ENCODE data around the gene ZNF81. TPM values are rescaled to one million over a fixed set of nuclear protein-coding genes. Genes with fewer than 3 reads are reported as not detected.

The ZNF81 gene
- total RNA-seq, 4 donors from 2014 or later = 3.5 to 6.3 (median 4.8) TPM

DNA sequence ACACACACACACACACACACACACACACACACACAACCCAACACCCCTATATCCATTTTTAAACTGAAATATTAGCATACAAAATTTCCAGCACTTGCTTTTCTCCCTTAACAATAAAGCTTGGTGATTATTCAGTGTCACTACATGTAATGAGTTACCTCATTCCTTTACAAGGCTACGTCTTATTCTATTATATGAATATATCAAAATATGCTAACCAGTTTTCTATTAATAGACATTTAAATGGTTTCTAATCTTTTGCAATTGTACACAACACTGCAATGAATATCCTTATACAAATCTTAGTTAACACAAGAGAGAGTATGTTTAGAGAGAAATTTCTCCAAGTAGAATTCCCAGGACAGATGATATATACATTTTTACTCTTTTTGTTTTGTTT, 14.2 kb downstream of the ZNF81 start:
- intact Hi-C loops (cut with DNase I; ENCODE audit: low total_unique reads) = no loop called here
- no peak for DNase-seq (ENCODE audit: low spot score in 2 of 2)
- TF ChIP-seq, protein P1, sequence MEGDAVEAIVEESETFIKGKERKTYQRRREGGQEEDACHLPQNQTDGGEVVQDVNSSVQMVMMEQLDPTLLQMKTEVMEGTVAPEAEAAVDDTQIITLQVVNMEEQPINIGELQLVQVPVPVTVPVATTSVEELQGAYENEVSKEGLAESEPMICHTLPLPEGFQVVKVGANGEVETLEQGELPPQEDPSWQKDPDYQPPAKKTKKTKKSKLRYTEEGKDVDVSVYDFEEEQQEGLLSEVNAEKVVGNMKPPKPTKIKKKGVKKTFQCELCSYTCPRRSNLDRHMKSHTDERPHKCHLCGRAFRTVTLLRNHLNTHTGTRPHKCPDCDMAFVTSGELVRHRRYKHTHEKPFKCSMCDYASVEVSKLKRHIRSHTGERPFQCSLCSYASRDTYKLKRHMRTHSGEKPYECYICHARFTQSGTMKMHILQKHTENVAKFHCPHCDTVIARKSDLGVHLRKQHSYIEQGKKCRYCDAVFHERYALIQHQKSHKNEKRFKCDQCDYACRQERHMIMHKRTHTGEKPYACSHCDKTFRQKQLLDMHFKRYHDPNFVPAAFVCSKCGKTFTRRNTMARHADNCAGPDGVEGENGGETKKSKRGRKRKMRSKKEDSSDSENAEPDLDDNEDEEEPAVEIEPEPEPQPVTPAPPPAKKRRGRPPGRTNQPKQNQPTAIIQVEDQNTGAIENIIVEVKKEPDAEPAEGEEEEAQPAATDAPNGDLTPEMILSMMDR (IDR thresholded peaks at IDR 0.05) = no peak
- TF ChIP-seq POLR2A (IDR thresholded peaks at IDR 0.05) = no peak
- WGBS, 2 donors = 74 to 84% methylated on average over 1 of the region's 1 CpG
- no peak overlapping the region for H3K4me3 ChIP-seq (ENCODE audit: low read depth, poor library complexity, severe bottlenecking)

DNA sequence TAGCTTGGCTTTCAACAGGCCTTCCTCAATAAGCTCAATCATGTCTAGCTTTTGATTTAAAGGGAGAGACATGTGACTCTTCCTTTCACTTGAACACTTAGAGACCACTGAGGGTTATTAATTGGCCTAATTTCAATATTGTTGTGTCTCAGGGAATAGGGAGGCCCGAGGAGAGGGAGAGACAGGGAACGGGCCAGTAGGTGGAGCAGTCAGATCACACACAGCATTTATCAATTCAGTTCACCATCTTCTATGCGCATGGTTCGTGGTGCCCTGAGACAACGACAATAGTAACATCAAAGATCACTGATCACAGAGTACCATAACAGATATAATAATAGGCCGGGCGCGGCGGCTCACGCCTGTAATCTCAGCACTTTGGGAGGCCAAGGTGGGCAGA, 17.8 kb downstream of the ZNF81 start:
- intact Hi-C loops (cut with DNase I; ENCODE audit: low total_unique reads) = no loop called here
- WGBS, 2 donors = 39 to 60% methylated on average over 7 to 10 of the region's 10 CpGs
- H3K4me3 ChIP-seq (ENCODE audit: low read depth, poor library complexity, severe bottlenecking) = no peak overlapping the region
- TF ChIP-seq POLR2A (IDR thresholded peaks at IDR 0.05) = no peak
- TF ChIP-seq, protein P1 (IDR thresholded peaks at IDR 0.05) = no peak
- no peak for DNase-seq (ENCODE audit: low spot score in 2 of 2)

DNA sequence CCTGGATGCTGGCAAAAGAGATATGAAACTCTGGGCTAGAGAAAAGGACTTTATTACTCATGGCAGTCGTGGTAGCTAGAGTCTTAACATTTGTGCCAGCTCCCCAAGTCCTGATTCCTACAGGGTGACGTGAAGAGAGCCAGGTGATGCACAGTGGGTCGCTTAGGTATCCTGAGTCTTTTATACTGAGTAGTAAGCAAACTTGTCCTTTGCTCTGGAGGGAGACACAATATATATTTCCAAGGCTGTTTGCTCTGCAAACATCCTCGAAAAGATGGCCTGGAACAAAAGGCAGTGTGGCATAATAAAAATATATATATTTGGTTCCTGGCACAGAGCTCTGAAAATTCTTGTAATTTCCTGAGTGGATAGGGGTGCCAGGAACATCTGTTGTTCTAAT, 23.0 kb downstream of the ZNF81 start:
- no peak overlapping the region for H3K4me3 ChIP-seq (ENCODE audit: low read depth, poor library complexity, severe bottlenecking)
- no peak for DNase-seq (ENCODE audit: low spot score in 2 of 2)
- TF ChIP-seq, protein P1 (IDR thresholded peaks at IDR 0.05) = no peak
- no peak for TF ChIP-seq POLR2A (IDR thresholded peaks at IDR 0.05)
- intact Hi-C loops (cut with DNase I; ENCODE audit: low total_unique reads) = loop anchor here (5.0 kb wide), 1 partner anchor 222 kb away; no protein-coding TSS in a partner anchor
- WGBS, 2 donors = 60 to 93% methylated on average over 4 of the region's 4 CpGs

- WGBS, 2 donors = 49 to 69% methylated on average over 2 of the region's 2 CpGs
- DNase-seq (ENCODE audit: low spot score in 2 of 2) = no peak
- TF ChIP-seq, protein P1 (IDR thresholded peaks at IDR 0.05) = no peak
- TF ChIP-seq POLR2A (IDR thresholded peaks at IDR 0.05) = no peak
- intact Hi-C loops (cut with DNase I; ENCODE audit: low total_unique reads) = no loop called here
- H3K4me3 ChIP-seq (ENCODE audit: low read depth, poor library complexity, severe bottlenecking) = no peak overlapping the region
These were observed 26.0 kb downstream of the ZNF81 start for GRCh38 chrX:47862680-47863079.

GRCh38 chrX:47863187-47863586, 26.5 kb downstream of the ZNF81 start:
- TF ChIP-seq, protein P1 (IDR thresholded peaks at IDR 0.05) = no peak
- TF ChIP-seq POLR2A (IDR thresholded peaks at IDR 0.05) = no peak
- DNase-seq (ENCODE audit: low spot score in 2 of 2) = no peak
- H3K4me3 ChIP-seq (ENCODE audit: low read depth, poor library complexity, severe bottlenecking) = no peak overlapping the region
- 33 to 71% methylated on average over 2 of the region's 2 CpGs for WGBS, 2 donors
- intact Hi-C loops (cut with DNase I; ENCODE audit: low total_unique reads) = no loop called here

- intact Hi-C loops (cut with DNase I; ENCODE audit: low total_unique reads) = no loop called here
- 71 to 97% methylated on average over 3 of the region's 3 CpGs for WGBS, 2 donors
- no peak for DNase-seq (ENCODE audit: low spot score in 2 of 2)
These were observed 27.6 kb downstream of the ZNF81 start for GRCh38 chrX:47864300-47864699.

More at GRCh38 chrX:47864300-47864699, 27.6 kb downstream of the ZNF81 start:
- TF ChIP-seq, protein P1 (IDR thresholded peaks at IDR 0.05) = no peak
- no peak for TF ChIP-seq POLR2A (IDR thresholded peaks at IDR 0.05)
- no peak overlapping the region for H3K4me3 ChIP-seq (ENCODE audit: low read depth, poor library complexity, severe bottlenecking)
